Diencephalon (tissue), 1 donor: ENCODE measurements around the gene KIF19. TPM values are rescaled to one million over a fixed set of nuclear protein-coding genes. Genes with fewer than 3 reads are reported as not detected.

Experiments
- total RNA-seq: library from RNA; depleted of rRNA; stranded (reverse); fragments of >200 nt; gene quantifications from one replicate; pipeline ENCODE4 v1.2.3, GENCODE V29; 2014

The KIF19 gene
- total RNA-seq = 2.3 TPM

GRCh38 chr17:74325743-74326379 lies at the start of gene KIF19:
KIF19 (plus strand) TSS chr17:74326226; CDS start chr17:74326350, 124 bp downstream.

GRCh38 chr17:74361230-74362068 lies 35.4 kb downstream of the KIF19 start, which contains the start of gene BTBD17:
BTBD17 (minus strand) TSS chr17:74361868; CDS start chr17:74361819, 49 bp downstream.

GRCh38 chr17:74367206-74367605 lies 41.2 kb downstream of the KIF19 start, which contains the start of gene GPR142:
GPR142 (plus strand) TSS chr17:74367506; CDS start chr17:74369541, 2,035 bp downstream.

Other genes with a start within 250 kb of the KIF19 start
- 1,874 TPM for gene RPL38, start 122.5 kb upstream of the KIF19 start, total RNA-seq
- gene TTYH2, start 112.7 kb upstream of the KIF19 start, total RNA-seq = 13.8 TPM
- gene DNAI2, start 52.0 kb upstream of the KIF19 start, total RNA-seq = 0.92 TPM
- gene BTBD17, start 35.6 kb downstream of the KIF19 start, total RNA-seq = 20.8 TPM
- gene GPR142, start 41.3 kb downstream of the KIF19 start, total RNA-seq = not detected
- gene GPRC5C, start 105.9 kb downstream of the KIF19 start, total RNA-seq = 9.9 TPM
- 6.2 TPM for gene CD300A, start 140.4 kb downstream of the KIF19 start, total RNA-seq
- not detected for gene CD300LB, start 205.2 kb downstream of the KIF19 start, total RNA-seq
- 0.46 TPM for gene CD300C, start 219.9 kb downstream of the KIF19 start, total RNA-seq
- gene CD300H, start 241.3 kb downstream of the KIF19 start, total RNA-seq = not detected